Naive thymus-derived CD8-positive, alpha-beta T cell (primary cell): ENCODE data around the gene PRIM1. TPM values are rescaled to one million over a fixed set of nuclear protein-coding genes. Genes with fewer than 3 reads are reported as not detected.
A peak's percentile ranks its signal among the peaks of the same experiment; 100 is the strongest.

Experiments
- ATAC-seq, 2 donors: fragments of 150-1000 bp; cut with Tn5 transposase in 1 of 2; sonication (Bioruptor Pico), chemical (Tn5 transposase) in 1 of 2; 1 replicate in 1 of 2; 2 replicates in 1 of 2; pipeline ENCODE4 v1.10.0; 2021; ENCODE audit warnings: mild to moderate bottlenecking in 2 of 2, moderate library complexity in 2 of 2
- POLR2A ChIA-PET: fragments of 350-600 bp; sonication (Branson Sonifier 250); formaldehyde crosslinking; loops from one replicate; lab custom pipeline; 2021; ENCODE audit warnings: antibody characterized with exemption; lab: Charles Lee
- DNase-seq, 10 donors: peaks; one replicate each; pipeline versions ENCODE4 v3.0.0 to v3.0.0-alpha.2; 2020 to 2022
- H3K27ac Mint-ChIP-seq, 10 donors: one replicate each; pipeline ENCODE4 v1.8.0; 2020 to 2022; ENCODE audit warnings: mild to moderate bottlenecking in 10 of 10, mixed read lengths in 10 of 10, moderate library complexity in 4 of 10, inconsistent platforms in 1 of 10
- H3K27me3 Mint-ChIP-seq, 5 donors: one replicate each; pipeline ENCODE4 v1.8.0; 2021 to 2022; ENCODE audit warnings: mixed read lengths in 5 of 5
- H3K36me3 Mint-ChIP-seq, 3 donors: one replicate each; pipeline ENCODE4 v1.8.0; 2020 to 2022; ENCODE audit warnings: mixed read lengths in 3 of 3, mild to moderate bottlenecking in 2 of 3, inconsistent platforms in 1 of 3
- H3K4me1 Mint-ChIP-seq, 4 donors: one replicate each; pipeline ENCODE4 v1.8.0; 2021 to 2022; ENCODE audit warnings: mixed read lengths in 4 of 4
- H3K4me3 Mint-ChIP-seq, 10 donors: one replicate each; pipeline ENCODE4 v1.8.0; 2020 to 2022; ENCODE audit warnings: mild to moderate bottlenecking in 10 of 10, mixed read lengths in 10 of 10, moderate library complexity in 6 of 10, inconsistent platforms in 1 of 10
- H3K9me3 Mint-ChIP-seq, 9 donors: one replicate each; pipeline ENCODE4 v1.8.0; 2020 to 2022; ENCODE audit warnings: mixed read lengths in 9 of 9, mild to moderate bottlenecking in 3 of 9, inconsistent platforms in 1 of 9, moderate library complexity in 1 of 9
- polyA plus RNA-seq, 3 donors: library from polyadenylated mRNA; unstranded; fragments of 300-500 nt; fragmentation: Illumina TruSeq; gene quantifications; one replicate each; pipeline ENCODE4 v1.2.3, GENCODE V29; 2021
- total RNA-seq, 8 experiments: library from RNA in 2 of 8; stranded (reverse) in 2 of 8; gene quantifications; one replicate each; pipeline ENCODE4 v1.2.3 and lab custom pipeline; 2021 to 2026

The PRIM1 gene
- total and polyA plus RNA-seq, 5 experiments from 2014 or later = 26.3 to 49.1 (median 43.8) TPM

- H3K4me3 Mint-ChIP-seq = no peak overlapping the region
- DNase-seq (no peak), ATAC-seq (no peak)
- H3K9me3 Mint-ChIP-seq = no peaks in the 10 kb centered on the region
- H3K27me3 Mint-ChIP-seq = no peaks in the 10 kb centered on the region
- peaks cover 0 to 1% (median 0%) of the 10 kb centered on the region in 4 donors for H3K4me1 Mint-ChIP-seq
- peaks cover 0 to 3% (median 0%) of the 10 kb centered on the region in 3 donors for H3K36me3 Mint-ChIP-seq
- POLR2A ChIA-PET = no interaction called here
- H3K27ac Mint-ChIP-seq = no peak overlapping the region
Measured at GRCh38 chr12:56778756-56779155, 26.6 kb upstream of the PRIM1 start.

GRCh38 chr12:56776654-56777053 is 24.5 kb upstream of the PRIM1 start:
- Mint-ChIP-seq H3K27me3 (no peaks in the 10 kb centered on the region), H3K9me3 (no peaks in the 10 kb centered on the region), H3K27ac (no peak overlapping the region), H3K4me1 (peaks cover 0 to 1% (median 0%) of the 10 kb centered on the region in 4 donors), H3K36me3 (peaks cover 0 to 3% (median 0%) of the 10 kb centered on the region in 3 donors), H3K4me3 (no peak overlapping the region)
- ATAC-seq (no peak), DNase-seq (no peak)
- POLR2A ChIA-PET = no interaction called here

GRCh38 chr12:56775638-56776037 is 23.5 kb upstream of the PRIM1 start:
- peaks cover 0 to 1% (median 0%) of the 10 kb centered on the region in 4 donors for H3K4me1 Mint-ChIP-seq
- DNase-seq (no peak), ATAC-seq (no peak)
- H3K36me3 Mint-ChIP-seq = peaks cover 0 to 3% (median 0%) of the 10 kb centered on the region in 3 donors
- H3K27ac Mint-ChIP-seq = no peak overlapping the region
- POLR2A ChIA-PET = no interaction called here
- no peak overlapping the region for H3K4me3 Mint-ChIP-seq
- H3K9me3 Mint-ChIP-seq = no peaks in the 10 kb centered on the region
- H3K27me3 Mint-ChIP-seq = no peaks in the 10 kb centered on the region

- no peak overlapping the region for H3K27ac Mint-ChIP-seq
- POLR2A ChIA-PET = no interaction called here
- no peaks in the 10 kb centered on the region for H3K9me3 Mint-ChIP-seq
- H3K4me1 Mint-ChIP-seq = peaks cover 0 to 1% (median 0%) of the 10 kb centered on the region in 4 donors
- ATAC-seq (no peak), DNase-seq (no peak)
- no peaks in the 10 kb centered on the region for H3K27me3 Mint-ChIP-seq
- no peak overlapping the region for H3K4me3 Mint-ChIP-seq
- H3K36me3 Mint-ChIP-seq = peaks cover 0 to 3% (median 0%) of the 10 kb centered on the region in 3 donors
Measured at GRCh38 chr12:56773113-56773512, 21.0 kb upstream of the PRIM1 start.

DNA sequence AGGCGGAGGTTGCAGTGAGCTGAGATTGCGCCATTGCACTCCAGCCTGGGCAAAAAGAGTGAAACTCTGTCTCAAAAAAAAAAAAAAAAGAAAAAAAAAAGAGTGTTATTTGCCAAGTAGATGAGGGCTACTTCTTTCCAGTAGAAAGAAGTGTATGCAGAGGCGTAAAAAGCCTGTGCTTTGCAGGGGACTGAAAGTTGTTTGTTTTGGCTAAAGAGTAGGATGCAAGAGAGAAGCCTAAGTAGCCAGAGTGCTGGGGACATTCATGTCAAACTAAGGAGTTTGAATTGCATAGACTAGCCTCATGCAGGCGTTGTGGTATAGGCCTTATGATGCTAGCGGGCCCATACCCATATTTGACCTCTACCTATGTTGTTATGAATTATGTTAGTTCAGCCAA is 20.5 kb upstream of the PRIM1 start:
- peaks cover 0 to 3% (median 0%) of the 10 kb centered on the region in 3 donors for H3K36me3 Mint-ChIP-seq
- H3K4me1 Mint-ChIP-seq = peaks cover 0 to 1% (median 0%) of the 10 kb centered on the region in 4 donors
- H3K27ac Mint-ChIP-seq = no peak overlapping the region
- no peak for DNase-seq
- POLR2A ChIA-PET = no interaction called here
- no peaks in the 10 kb centered on the region for H3K27me3 Mint-ChIP-seq
- no peak overlapping the region for H3K4me3 Mint-ChIP-seq
- no peak for ATAC-seq
- no peaks in the 10 kb centered on the region for H3K9me3 Mint-ChIP-seq

GRCh38 chr12:56769868-56770267 is 17.7 kb upstream of the PRIM1 start:
- H3K9me3 Mint-ChIP-seq = no peaks in the 10 kb centered on the region

GRCh38 chr12:56768424-56768823 is 16.3 kb upstream of the PRIM1 start:
- Mint-ChIP-seq H3K4me1 (peaks cover 0 to 6% (median 0%) of the 10 kb centered on the region in 4 donors), H3K36me3 (no peaks in the 10 kb centered on the region), H3K9me3 (no peaks in the 10 kb centered on the region), H3K27me3 (no peaks in the 10 kb centered on the region), H3K27ac (peak overlapping the region in 1 of 10 donors; percentile 0), H3K4me3 (no peak overlapping the region)
- POLR2A ChIA-PET = interaction anchor here (0.7 kb wide), 1 partner anchor 38 kb away, joined by 3 read pairs; no protein-coding TSS in a partner anchor
- no peak for ATAC-seq
- DNase-seq = no peak

More at GRCh38 chr12:56769868-56770267, 17.7 kb upstream of the PRIM1 start:
- Mint-ChIP-seq H3K36me3 (no peaks in the 10 kb centered on the region), H3K4me3 (no peak overlapping the region), H3K4me1 (peaks cover 0 to 8% (median 0%) of the 10 kb centered on the region in 4 donors), H3K27me3 (no peaks in the 10 kb centered on the region), H3K27ac (peak overlapping the region in 1 of 10 donors; percentile 20)
- no peak for DNase-seq
- POLR2A ChIA-PET = no interaction called here
- no peak for ATAC-seq

DNA sequence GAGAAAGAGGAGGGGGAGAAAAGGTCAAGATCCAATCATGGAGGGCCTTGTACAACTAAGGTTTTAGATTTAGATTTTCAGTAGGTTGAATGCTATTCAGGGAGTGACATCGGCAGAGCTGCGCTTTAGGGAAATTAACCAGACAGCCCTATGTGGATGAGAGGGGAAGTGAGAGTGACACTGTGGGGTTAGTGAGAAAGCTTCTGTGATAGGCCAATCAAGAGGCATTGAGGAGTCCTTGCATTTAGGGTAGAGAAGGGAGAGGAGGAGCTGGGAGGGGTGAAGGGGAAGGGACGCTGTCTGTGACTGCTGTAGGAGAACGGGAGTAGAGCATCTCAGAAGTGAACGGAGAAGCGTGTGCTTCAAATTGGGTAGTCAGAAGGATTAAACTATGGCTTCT is 14.4 kb upstream of the PRIM1 start:
- no peak for ATAC-seq
- Mint-ChIP-seq H3K27ac (peak overlapping the region in 1 of 10 donors; percentile 16), H3K4me3 (peak overlapping the region in 1 of 10 donors; percentile 21), H3K36me3 (no peaks in the 10 kb centered on the region), H3K9me3 (no peaks in the 10 kb centered on the region), H3K27me3 (no peaks in the 10 kb centered on the region), H3K4me1 (peaks cover 0 to 6% (median 0%) of the 10 kb centered on the region in 4 donors)
- POLR2A ChIA-PET = no interaction called here
- DNase-seq = no peak

DNA sequence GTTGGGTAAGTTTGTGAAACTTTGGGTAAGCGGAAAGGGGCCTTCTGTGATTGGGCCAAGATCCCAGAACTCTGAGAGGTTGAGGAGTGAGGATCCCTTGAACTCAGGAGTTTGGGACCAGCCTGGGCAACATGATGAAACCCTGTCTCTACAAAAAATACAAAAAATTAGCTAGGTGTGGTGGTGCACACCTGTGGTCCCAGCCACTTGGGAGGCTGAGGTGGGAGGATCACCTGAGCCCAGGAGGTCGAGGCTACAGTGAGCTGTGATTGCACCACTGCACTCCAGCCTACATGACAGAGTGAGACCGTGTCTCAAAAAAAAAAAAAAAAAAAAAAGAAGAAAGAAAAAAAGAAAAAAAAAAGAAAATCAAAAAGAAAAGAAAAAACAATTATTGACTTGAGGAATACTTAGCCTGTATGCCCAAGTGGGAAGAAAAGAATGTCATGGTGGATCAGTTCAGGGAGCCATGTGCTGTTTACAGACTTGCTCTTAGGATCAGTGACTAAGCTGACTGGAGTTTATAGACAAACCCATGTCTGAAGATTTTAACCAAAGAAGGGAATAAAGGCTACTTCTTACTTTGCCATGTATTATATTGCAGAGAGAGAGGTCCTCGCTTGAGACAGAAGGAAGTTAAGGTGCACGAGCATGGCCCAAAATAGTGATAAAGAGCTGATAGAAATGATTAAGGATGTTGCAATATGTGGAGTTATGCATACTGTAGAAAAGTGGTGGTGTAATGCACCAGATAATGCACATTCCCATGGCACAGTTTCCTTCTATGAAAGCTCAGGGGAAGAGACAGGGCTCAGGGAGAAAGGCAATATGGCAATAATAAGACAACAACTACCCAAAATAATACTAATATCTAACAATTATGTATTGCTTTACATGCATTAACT is 11.9 kb upstream of the PRIM1 start:
- H3K36me3 Mint-ChIP-seq = no peaks in the 10 kb centered on the region
- no peak overlapping the region for H3K4me3 Mint-ChIP-seq
- H3K9me3 Mint-ChIP-seq = peaks cover 0 to under 1% (median 0%) of the 10 kb centered on the region in 9 donors
- H3K27ac Mint-ChIP-seq = peak overlapping the region in 1 of 10 donors; percentile 35
- H3K4me1 Mint-ChIP-seq = peaks cover 0 to 6% (median 0%) of the 10 kb centered on the region in 4 donors
- ATAC-seq (no peak), DNase-seq (no peak)
- POLR2A ChIA-PET = interaction anchor here (0.7 kb wide), 1 partner anchor 264 kb away, joined by 6 read pairs; no protein-coding TSS in a partner anchor
- peaks cover 0 to 1% (median 0%) of the 10 kb centered on the region in 5 donors for H3K27me3 Mint-ChIP-seq

DNA sequence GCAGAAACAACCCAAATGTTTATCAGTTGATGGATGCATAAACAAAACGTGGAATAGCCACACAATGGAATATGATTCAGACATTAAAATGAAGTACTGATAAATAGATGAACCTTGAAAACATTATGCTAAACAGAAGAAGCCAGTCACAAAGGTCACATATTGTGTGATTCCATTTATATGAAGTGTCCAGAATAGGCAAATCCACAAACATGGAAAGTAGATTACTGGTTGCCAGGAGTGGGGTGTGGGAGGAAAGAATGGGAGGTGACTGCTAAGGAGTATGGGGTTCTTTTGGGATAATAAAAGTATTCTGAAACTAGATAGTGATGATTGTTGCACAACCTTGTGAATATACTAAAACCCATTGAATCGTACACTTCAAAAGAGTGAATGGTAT is 9.7 kb upstream of the PRIM1 start:
- DNase-seq = no peak
- H3K4me3 Mint-ChIP-seq = no peak overlapping the region
- POLR2A ChIA-PET = no interaction called here

DNA sequence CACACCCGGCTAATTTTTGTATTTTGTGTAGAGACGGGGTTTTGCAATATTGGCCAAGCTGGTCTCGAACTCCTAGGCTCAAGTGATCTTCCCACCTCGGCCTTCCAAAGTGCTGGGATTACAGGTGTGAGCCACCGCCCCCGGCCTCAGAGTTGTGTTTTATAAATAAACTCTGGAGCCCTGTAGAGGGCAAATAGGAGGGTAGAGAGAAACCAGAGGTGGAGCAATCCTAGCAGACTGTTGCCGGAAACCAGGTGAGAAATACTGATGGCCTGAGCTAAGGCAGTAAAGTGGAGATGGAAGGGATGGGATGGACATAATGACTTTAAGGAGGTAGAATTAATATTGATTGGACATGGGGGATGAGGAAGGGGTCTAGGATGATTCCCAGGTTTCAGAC is 8.3 kb upstream of the PRIM1 start:
- POLR2A ChIA-PET = no interaction called here
- ATAC-seq (no peak), DNase-seq (no peak)
- no peak overlapping the region for H3K4me3 Mint-ChIP-seq
- peaks cover 0 to 5% (median 1%) of the 10 kb centered on the region in 5 donors for H3K27me3 Mint-ChIP-seq
- H3K9me3 Mint-ChIP-seq = peaks cover 0 to 8% (median 0%) of the 10 kb centered on the region in 9 donors
- H3K36me3 Mint-ChIP-seq = peaks cover 0 to 4% (median 0%) of the 10 kb centered on the region in 3 donors
- no peaks in the 10 kb centered on the region for H3K4me1 Mint-ChIP-seq
- no peak overlapping the region for H3K27ac Mint-ChIP-seq

More for the DNA sequence above, 9.7 kb upstream of the PRIM1 start:
- Mint-ChIP-seq H3K4me1 (peaks cover 0 to 6% (median 0%) of the 10 kb centered on the region in 4 donors), H3K36me3 (peaks cover 0 to 4% (median 0%) of the 10 kb centered on the region in 3 donors), H3K27ac (no peak overlapping the region), H3K9me3 (peaks cover 0 to 8% (median 0%) of the 10 kb centered on the region in 9 donors), H3K27me3 (peaks cover 0 to 5% (median 1%) of the 10 kb centered on the region in 5 donors)
- ATAC-seq = no peak

GRCh38 chr12:56759263-56759908 is 7.3 kb upstream of the PRIM1 start:
- Mint-ChIP-seq H3K36me3 (peaks cover 0 to 4% (median 0%) of the 10 kb centered on the region in 3 donors), H3K4me3 (no peak overlapping the region), H3K9me3 (peaks cover 0 to 8% (median 0%) of the 10 kb centered on the region in 9 donors)

More at GRCh38 chr12:56759263-56759908, 7.3 kb upstream of the PRIM1 start:
- Mint-ChIP-seq H3K27me3 (peaks cover 0 to 5% (median 1%) of the 10 kb centered on the region in 5 donors), H3K4me1 (no peaks in the 10 kb centered on the region), H3K27ac (no peak overlapping the region)
- POLR2A ChIA-PET = interaction anchor here (0.6 to 0.7 kb wide), 2 partner anchors 186 to 553 kb away, joined by 4 to 5 read pairs; no protein-coding TSS in a partner anchor
- DNase-seq (no peak), ATAC-seq (no peak)
